HG02588 (cell line): ENCODE results near the gene TFAP2E.

ENCODE experiments used
- ATAC-seq: cut with Tn5 transposase; IDR thresholded peaks from one replicate; pipeline ENCODE4 v1.9.1; 2021; ENCODE audit warnings: mild to moderate bottlenecking, moderate library complexity; ENCODE audit not compliant: unreplicated experiment

TFAP2E gene

GRCh38 chr1:35640380-35641232 is 67.5 kb downstream of the TFAP2E start:
- peak; percentile 9 for ATAC-seq

DNA sequence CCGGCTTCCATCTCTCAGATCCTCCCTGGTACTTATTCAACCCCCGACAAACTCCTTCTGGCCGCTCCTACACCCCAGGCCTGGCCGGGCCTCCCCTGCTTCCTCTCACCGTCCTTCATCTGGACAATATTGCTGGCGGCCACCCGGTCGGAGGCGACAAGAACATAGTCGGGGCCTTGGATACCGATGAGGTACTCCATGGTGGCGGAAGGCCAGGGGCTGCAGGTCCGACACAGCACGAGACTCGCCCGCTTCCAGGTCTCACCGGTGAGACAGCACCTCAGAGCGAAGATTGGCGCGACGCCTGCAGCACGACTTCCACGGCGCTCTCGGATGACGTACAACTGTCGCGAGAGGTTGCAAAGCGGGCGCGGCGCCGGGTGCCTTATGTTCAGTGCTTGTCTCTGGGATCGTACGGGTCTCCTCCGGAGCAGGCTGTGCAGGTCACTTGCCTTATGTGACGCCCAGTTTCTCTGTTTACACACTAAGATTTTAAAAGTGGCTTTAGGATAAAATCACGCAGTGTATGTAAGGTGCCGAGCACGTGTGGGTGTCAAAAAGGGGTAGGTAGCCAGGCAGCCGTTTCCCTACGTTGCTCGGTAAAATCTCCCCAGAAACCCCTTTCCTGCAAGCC is 68.2 kb downstream of the TFAP2E start, which contains the start of gene PSMB2:
Gene PSMB2 (minus strand): TSS at position 294 of the 634 bp plus-strand sequence. CDS start 94 bp downstream, at position 200.
- ATAC-seq: peak; percentile 72

DNA sequence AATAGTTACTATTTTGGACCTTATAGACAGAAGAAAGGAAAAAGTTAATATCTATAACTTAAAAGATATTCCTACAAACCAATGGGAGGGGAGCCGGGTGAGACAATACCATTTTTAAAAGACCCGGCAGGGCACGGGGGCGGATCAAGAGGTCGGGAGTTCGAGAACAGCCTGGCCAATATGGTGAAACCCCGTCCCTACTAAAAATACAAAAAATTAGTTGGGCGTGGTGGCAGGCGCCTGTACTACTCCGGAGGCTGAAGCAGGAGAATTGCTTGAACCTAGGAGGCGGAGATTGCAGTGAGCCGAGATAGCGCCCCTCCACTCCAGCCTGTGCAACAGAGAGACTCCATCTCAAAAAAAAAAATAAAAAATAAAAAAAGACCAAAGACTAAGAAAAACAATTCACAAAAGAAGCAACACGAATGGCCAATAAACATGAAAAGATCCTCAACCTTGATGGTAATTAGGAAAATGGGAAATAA is 69.4 kb downstream of the TFAP2E start:
- no peak for ATAC-seq

- no peak for ATAC-seq
Measured at GRCh38 chr1:35644204-35644603, 71.1 kb downstream of the TFAP2E start.
